ENCODE measurements around the gene HDGFL2.

Gene HDGFL2

DNA sequence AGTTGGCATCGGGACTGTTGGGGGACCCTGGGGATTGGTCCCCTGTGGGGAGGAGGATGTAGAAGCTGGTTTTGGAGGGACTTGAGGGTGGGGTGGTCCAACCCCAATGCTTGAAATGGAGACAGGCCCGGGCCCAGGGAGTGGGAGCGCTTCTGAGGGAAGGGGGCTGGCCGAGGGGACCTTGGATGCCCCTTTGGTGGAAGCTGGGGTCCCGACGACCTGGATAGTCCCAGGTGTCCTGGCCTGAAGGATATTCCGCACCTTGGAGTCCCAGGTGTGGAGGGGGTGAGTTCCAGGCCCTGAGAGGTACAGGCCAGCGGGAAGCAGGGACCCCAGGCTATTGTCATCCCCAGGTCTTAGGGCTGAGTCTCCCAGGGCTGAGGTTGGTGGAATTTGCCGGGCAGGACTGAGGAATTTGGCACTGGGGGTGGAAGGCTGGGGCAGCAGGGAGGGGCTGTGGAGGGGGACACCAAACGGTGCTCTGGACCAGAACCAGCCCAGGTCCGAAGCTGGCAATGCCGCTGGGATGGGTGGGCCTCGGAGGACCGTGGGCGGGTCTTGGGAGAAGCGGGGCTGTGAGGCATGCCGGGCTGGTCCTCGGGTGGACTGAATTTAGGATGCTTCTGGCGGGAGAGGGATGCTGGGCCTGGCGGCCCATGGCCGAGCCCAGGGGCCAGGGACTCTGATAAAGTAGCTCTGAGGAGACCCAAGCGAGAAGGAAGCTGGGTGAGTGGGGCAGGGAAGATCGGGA, 1.8 kb downstream of the HDGFL2 start:
- DNase-seq (ENCODE audit: low read depth) = no peak
- peak overlapping the region; percentile 77 for H3K4me3 ChIP-seq (ENCODE audit: low read length)
- TF ChIP-seq, protein P1, sequence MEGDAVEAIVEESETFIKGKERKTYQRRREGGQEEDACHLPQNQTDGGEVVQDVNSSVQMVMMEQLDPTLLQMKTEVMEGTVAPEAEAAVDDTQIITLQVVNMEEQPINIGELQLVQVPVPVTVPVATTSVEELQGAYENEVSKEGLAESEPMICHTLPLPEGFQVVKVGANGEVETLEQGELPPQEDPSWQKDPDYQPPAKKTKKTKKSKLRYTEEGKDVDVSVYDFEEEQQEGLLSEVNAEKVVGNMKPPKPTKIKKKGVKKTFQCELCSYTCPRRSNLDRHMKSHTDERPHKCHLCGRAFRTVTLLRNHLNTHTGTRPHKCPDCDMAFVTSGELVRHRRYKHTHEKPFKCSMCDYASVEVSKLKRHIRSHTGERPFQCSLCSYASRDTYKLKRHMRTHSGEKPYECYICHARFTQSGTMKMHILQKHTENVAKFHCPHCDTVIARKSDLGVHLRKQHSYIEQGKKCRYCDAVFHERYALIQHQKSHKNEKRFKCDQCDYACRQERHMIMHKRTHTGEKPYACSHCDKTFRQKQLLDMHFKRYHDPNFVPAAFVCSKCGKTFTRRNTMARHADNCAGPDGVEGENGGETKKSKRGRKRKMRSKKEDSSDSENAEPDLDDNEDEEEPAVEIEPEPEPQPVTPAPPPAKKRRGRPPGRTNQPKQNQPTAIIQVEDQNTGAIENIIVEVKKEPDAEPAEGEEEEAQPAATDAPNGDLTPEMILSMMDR (conservative IDR thresholded peaks at IDR 0.05; ENCODE audit: low read depth, low read length) = no peak

DNA sequence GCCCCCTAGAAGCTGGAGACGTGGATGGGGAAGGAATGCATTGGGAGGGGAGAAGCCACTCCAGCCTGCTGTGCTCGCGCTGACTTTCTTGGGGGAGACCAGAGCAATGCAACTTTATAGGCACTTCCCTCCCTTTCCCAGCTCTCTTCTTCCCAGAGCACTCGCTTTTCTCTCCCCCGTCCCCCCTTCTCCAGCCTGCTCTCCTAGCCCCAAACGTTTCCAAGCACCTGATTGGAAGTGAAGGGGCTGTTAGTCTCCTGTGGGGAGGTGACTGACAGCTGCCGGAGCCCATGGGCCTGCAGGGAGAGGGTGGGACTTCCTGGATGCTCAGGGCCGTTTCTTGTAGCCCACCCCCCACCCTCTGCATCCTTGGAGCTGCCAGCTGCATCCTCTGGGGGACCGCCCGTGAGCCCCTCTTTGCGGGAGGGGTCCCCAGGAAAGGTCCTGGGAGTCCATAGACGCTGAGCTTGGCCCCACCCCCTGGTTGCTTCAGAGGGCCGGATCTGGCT, 2.5 kb downstream of the HDGFL2 start:
- no peak for DNase-seq (ENCODE audit: low read depth)
- TF ChIP-seq, protein P1 (conservative IDR thresholded peaks at IDR 0.05; ENCODE audit: low read depth, low read length) = no peak
- H3K4me3 ChIP-seq (ENCODE audit: low read length) = peak overlapping the region; percentile 77

DNA sequence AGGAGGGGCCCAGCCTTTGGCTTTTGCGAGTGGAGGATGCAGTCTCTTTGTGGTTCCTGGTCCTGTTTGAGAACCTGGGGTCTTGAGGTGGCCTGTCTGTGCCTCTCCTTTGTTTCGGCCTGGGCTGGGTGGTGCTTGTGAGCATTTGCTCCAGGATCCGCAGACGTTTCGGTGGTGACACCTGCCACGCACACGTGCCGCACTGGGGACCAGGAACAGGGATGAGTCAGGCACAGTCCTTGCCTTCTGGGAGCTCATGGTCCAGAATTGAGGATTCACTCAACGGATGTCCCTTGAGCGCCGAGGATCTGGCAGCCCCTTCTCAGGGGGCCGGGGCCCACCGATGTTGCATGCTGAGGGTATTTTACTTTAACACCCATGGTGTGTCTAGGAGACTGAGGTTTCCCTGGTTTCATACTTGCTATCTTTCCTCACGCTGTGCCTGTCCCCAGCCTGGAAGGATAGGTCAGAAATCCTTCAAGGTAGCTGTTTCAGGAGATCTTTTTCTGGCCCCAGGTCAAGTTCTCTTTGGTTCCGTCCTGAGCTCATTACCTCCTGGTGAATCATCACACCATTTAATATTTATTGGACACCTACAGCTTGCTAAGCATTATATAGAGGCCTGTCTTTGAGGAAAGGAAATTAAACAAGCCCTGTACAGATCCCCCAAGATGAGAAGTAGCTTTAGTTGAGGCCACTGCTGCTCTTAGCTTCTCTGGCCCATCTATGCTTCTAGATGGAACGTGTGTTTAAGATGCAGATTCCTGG, 5.1 kb downstream of the HDGFL2 start:
- no peak for DNase-seq (ENCODE audit: low read depth)
- H3K4me3 ChIP-seq (ENCODE audit: low read length) = no peak overlapping the region
- TF ChIP-seq, protein P1 (conservative IDR thresholded peaks at IDR 0.05; ENCODE audit: low read depth, low read length) = no peak

DNA sequence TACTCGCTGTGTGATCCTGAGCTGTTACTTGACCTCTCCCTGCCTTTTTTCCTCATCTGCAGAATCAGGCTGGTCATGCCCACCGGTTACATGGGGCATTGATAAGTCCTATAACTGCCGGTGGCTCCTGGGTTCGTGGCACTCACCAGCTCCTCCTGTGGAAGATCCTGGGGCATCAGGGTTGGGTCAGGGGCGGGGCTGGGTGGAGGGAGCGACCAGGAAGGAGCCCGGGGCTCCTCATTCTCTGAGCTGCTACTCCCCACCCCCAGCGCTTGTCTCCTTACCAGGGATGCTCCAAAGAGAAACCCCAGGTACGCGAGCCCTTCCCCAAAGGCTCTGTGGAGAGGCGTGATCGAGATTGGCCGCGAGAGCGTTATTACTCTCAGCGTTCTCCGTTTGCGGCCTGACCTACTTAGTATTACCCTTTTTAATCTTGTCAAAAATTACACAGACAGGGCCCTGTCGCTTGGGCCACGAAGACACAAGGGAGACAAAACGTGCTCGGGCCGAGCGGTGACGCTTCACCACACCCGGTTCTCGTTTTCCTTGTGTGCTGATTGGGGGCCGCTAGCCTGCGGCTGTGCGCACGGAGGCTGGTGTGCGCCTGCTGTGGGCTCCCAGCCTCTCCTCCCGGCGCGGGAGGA, 10.7 kb downstream of the HDGFL2 start:
- no peak overlapping the region for H3K4me3 ChIP-seq (ENCODE audit: low read length)
- TF ChIP-seq, protein P1 (conservative IDR thresholded peaks at IDR 0.05; ENCODE audit: low read depth, low read length) = no peak
- DNase-seq (ENCODE audit: low read depth) = no peak

DNA sequence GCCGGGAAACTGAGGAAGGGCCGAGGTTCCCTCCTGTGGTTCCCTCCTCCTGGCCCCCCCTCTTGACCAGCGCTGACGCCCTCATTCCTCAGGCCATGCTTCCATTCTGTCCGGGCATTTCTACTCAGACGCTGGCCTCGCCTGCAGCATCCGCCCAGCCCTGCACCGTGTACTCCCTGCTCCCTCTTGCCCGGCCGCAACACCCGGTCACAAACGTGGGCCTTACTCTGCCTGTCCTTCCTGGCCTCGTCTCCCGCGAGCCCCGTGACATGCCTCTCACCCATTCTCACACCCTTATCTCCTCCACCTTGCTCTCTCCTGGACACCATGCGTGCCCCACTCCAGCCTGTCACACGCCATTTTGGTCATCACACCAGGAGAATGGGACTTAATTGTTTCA, 11.3 kb downstream of the HDGFL2 start:
- DNase-seq (ENCODE audit: low read depth) = no peak
- no peak overlapping the region for H3K4me3 ChIP-seq (ENCODE audit: low read length)
- TF ChIP-seq, protein P1 (conservative IDR thresholded peaks at IDR 0.05; ENCODE audit: low read depth, low read length) = no peak

DNA sequence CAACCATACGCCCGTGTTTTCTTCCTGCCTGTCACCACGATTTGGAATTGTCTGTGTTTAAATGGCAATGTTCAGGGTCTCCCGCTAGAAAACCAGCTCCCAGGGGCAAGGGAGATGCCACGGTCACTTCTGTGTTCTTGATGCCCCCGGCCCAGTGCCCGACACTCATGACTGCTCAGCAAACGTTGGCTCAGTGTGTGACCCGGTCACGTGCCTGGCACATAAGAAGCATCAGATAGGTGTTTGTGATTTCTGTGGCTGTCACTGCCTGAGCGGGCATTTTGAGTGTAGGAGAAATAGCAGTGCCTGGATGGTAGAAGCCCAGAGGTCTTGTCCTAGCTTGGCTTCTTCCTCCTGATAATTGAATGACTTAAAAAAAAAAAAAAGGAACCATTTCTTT, 15.5 kb downstream of the HDGFL2 start:
- H3K4me3 ChIP-seq (ENCODE audit: low read length) = no peak overlapping the region
- TF ChIP-seq, protein P1 (conservative IDR thresholded peaks at IDR 0.05; ENCODE audit: low read depth, low read length) = no peak
- DNase-seq (ENCODE audit: low read depth) = no peak

All from retinal pigment epithelial cell (primary cell).